Suppressor macrophage treated with lipopolysaccharide for 4 hours (primary cell): ENCODE data around the gene TRMT1L.
"Not testable (repeated sequence)": the region's sequence is repeated elsewhere in the genome, so short reads cannot be mapped to it uniquely, and the experiment has no call there.

ENCODE experiments used
- DNase-seq: peaks from one replicate; pipeline ENCODE4 v3.0.0-alpha.2; 2020

TRMT1L gene

DNA sequence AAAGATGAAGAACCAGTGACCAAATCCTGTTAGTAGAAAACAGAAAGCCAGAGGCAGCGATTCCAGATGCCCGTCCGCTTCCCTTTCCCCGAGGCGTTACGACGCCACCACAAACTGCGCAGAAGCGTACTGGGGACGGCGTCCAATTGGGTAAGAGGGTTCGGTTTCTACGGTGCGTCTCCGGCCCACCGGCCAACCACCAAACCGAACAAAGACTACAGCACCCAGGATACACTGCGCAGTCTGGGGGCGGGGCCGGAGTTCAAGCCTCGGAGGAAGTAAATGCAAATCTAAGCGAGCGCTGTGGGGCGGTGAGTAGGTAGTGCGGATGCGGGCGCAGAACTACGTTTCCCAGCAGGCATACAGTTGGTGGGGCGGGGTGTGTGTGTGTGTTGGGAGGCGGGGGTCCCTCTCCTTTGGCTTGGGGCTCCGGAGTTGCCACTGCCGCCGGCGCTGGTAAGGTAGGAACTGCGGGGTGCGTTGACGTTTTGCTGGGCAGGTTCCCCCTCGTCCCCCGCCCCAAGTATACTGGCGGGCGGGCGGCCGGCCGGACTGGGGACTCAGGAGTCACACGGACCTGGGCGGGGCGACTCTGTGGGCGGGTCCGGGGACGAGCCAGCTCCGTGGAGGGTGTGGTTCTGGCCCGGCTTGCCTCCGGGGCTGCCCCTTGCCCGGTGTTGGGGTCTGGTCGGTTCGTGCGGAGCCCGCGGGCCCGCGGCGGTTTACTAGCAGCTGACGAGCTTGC is at the start of gene TRMT1L, which contains the start of gene SWT1:
Gene TRMT1L (minus strand): TSS at position 100 of the 745 bp plus-strand sequence. CDS start 241 bp downstream, outside the sequence.
Gene SWT1 (plus strand): TSS at position 314 of the 745 bp plus-strand sequence. CDS start 3,675 bp downstream, outside the sequence.
- DNase-seq: peak; percentile 100

- DNase-seq: no peak
Measured at GRCh38 chr1:185200889-185201288, 44.1 kb upstream of the TRMT1L start.

GRCh38 chr1:185198712-185199111 is 42.0 kb upstream of the TRMT1L start:
- DNase-seq: not testable (repeated sequence)

- no peak for DNase-seq
Measured at GRCh38 chr1:185193756-185194155, 37.0 kb upstream of the TRMT1L start.

GRCh38 chr1:185170291-185170848 is 13.6 kb upstream of the TRMT1L start:
- peak; percentile 70 for DNase-seq

DNA sequence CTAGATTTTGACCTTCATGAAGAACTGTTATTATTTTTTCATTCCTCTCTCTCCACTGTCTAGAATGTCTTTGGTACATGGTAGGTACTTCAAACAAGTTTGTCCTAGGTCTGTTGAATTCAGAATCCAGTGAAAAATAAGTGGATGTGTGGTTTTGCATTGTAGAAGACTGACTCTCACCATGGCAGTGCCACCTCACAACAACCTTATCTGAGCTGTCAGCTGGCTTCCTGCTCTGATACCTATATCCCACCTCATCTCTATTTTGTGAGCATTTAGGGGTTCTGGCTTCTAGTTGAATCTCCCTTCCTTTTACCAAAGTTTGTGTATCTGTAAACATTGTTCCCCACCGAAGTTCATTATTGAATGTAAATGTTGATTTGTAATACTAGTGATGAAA is 9.4 kb upstream of the TRMT1L start:
- DNase-seq: no peak

- DNase-seq: no peak
Measured at GRCh38 chr1:185162491-185162890, 5.7 kb upstream of the TRMT1L start.

DNA sequence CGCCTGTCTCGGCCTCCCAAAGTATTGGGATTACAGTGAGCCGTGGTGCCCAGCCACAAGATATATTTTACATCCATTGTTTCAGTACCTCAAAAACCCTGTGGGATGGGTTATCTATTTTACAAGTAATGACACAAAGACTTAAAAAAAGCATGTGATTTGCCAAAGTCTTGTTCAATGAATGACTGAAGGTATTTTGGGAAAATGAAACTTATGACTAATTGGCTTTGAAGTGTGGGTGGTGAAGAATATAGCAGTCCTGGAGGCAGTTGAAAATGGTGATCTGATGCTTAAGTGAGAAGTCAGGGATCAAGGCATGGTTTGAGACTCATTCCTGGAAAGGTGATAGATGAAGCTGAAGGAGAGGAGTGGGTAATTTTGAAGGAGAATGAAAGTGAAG is 3.2 kb upstream of the TRMT1L start:
- peak; percentile 83 for DNase-seq

- peak; percentile 12 for DNase-seq
Measured at GRCh38 chr1:185158800-185159199, 2.0 kb upstream of the TRMT1L start.

DNA sequence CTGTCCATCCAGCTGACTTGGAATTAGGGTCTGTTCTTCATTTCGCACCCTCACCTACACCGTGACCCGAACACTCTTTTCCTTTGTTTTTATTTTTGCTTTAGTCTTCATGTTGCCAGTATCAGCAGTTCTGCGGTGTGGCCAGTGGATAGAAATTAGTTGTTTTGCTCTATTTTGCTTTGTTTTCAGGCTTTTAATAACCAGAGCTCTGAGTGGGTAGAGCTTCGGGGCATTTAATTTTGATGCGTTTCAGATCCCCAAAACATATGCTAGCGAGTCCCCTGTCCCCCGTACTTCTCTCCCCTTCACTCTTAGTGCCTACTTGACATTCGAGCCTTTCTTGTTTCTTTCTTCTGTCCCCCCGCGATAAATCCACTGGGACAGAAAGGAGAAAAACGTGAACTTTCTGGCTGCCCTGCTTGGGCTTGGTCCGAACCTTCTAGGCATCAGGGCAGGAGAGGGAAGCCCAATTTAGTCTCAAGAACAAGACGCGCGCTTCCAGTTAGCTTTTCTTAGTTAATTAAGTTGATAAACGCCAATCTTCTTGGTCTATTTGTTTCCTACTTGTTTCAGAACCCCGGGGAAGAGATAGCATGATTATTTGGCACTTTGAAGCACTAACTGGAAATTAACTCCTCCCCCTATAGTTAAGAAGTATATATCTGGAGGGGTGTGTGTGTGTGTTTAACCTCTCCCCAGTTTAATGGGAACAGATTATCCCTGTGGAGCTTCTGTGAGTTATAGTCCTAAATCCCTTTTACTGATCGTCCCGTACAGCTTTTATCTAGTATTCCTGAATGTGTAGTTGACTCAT is 1.1 kb upstream of the TRMT1L start:
- DNase-seq: peak; percentile 16

DNA sequence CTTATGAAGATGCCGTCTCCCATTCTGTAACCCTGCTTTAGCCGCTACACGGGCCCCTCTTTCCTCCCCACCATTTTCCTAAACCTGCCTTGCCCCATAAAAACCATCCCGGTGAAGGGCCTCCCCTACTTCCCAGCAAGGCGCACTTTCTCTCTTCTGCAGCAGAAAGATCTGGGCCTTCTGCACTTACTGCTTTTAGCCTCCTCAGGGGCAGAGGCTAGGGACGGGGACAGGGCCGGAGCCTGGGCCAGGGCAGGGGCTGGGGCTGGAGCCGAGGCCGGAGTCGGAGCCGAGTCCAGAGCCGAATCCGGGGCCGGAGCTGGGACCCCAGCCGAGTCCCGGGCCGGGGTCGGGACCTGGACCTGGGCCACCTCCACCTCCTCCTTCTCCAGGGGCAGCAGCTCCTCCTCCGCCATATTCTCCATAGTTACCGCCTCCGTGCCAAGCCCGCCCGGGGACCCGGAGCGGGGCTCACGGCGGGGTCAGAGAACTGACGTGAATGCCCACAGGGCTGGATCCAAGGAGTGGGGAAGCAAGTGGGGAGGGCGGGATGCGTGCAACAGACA is 382 bp downstream of the TRMT1L start:
- no peak for DNase-seq

- DNase-seq: peak; percentile 68
Measured at GRCh38 chr1:185155600-185156287, 1.0 kb downstream of the TRMT1L start.

DNA sequence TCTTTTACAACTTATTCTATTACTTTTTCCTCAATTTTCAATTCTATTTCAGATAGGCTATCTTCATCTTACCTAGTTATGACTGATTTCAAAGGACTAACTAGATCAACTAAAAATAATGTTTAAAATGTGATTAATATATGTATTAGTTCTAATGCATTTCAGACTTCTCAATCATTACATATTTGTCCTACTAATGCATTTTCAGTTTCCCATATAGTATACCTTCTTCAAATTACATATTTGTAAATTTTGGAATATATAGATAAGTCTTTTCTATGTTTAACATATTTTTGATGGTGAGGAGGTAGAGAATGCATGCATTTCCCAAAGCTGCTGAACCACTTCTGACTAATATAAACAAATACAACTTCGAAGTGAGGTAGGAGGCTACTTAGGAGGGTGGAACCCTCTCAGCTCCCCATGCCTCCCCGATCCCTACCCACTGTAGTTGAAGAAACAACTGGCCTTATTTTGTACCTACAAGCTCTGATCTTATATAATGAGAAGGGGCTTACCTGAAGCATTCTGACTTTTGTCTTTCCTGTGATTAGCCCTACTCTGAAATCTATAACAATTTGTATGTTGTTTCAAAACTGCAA is 1.7 kb downstream of the TRMT1L start:
- peak; percentile 8 for DNase-seq

- DNase-seq: no peak
Measured at GRCh38 chr1:185152187-185152767, 4.5 kb downstream of the TRMT1L start.

GRCh38 chr1:185151215-185151614 is 5.5 kb downstream of the TRMT1L start:
- DNase-seq: no peak

DNA sequence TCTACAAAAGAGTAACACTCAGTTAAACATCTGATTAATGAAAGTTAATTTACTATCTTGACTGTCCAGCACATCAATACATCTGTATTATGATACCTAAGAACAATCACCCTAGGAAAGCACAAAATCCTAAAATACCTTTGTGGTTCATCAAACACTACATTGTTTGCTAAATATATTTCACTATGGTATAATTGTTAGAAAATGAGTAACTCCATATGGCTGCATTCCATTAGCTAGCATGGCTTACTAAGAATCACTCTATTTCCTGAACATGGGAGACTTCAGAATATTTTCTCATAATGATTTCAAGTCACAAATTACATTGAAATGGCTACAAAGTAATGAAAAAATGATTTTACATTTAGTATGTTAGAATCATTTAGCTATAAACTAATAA is 12.5 kb downstream of the TRMT1L start:
- no peak for DNase-seq

DNA sequence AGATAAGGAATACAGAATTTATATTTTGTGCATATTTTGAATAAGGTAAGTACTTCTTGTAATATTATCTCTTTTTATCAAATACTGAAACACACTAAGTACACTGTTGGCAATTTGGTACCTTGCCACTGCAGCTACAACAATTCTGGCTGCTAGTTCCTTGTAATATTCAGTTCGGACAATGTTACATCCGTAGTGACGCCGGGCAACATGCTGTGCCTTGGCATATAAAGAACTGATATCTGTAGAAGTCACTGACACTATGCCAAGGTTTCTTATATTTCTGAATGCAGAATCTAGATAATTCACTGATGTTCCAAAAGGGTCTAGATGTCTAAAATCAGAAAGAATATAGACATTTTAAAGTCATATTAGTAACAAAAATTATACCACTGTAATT is 17.5 kb downstream of the TRMT1L start:
- no peak for DNase-seq

DNA sequence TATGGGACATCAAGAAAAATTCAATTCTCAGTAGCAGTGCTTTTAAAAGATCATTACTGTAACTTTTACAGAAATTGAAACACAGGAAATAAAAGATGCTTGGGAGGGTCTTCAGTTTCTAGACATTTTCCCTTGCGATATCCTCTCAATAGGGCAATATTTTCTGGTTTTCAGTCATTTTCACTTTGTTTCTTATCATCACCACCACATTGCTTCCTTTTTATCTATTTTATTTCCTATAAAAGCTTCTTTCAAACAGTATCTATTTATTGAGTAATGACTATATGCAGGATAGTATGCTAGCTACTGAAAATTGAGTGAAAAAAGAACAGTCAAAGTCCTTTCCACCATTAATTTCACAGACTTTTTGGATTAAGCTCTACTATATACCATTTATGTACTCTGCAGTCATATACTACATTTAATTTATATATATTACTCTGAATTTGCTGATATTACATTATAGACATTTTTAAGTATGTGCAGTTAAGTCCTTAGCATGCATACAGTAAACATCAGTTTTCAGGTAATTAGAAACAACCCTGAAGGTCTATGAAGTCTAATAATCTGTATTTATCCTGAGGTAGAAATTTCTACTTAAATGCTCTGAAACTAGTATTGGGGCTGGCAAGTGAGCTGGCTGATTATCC is 18.7 kb downstream of the TRMT1L start:
- DNase-seq: no peak

DNA sequence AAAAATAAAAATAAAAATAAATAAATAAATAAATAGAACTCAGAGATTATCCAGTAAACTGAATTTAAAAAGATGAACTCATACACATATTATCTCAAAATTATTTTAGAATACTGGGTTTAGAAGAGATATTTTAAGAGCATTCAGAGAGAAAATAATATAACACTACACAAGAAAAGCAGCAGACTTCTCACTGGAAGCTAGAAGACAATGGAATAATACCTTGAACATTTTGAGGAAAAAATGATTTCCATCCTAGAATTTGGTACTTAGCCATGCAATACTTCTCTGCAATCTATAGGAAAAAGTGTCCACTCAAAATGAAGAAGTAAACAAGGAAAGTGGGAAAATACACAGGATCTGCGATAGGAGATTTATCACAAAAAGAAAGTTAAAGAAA is 24.2 kb downstream of the TRMT1L start:
- DNase-seq: no peak

- no peak for DNase-seq
Measured at GRCh38 chr1:185129708-185130107, 27.0 kb downstream of the TRMT1L start.

DNA sequence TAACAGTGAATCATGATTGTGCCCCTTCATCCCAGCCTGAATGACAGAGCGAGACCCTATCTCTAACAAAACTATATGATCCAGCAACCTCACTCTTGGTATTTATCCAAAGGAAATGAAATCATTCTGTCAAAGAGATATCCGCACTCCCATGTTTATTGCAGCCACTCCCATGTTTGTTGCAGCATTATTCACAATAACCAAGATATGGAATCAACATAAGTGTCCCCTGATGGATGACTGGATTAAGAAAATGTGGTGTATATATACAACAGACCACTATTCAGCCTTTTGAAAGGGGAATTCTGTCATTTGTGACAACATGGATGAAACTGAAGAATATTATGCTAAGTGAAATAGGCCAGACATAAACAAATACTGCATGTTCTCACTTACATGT is 44.4 kb downstream of the TRMT1L start:
- no peak for DNase-seq
